GM18507 (cell line): ENCODE results near the gene GLT1D1.
"Not testable (repeated sequence)": the region's sequence is repeated elsewhere in the genome, so short reads cannot be mapped to it uniquely, and the experiment has no call there.

ENCODE experiments used
- DNase-seq: peaks from one replicate; pipeline ENCODE4 v3.0.0; 2011; ENCODE audit warnings: low read depth; ENCODE audit not compliant: insufficient read length; ENCODE audit errors: extremely low spot score
- FAIRE-seq: peaks from 2 replicates; lab custom pipeline; 2011; peaks lifted over from hg19 to GRCh38; lab: Jason Lieb, UNC

GLT1D1 gene

GRCh38 chr12:128850400-128850799, 2.9 kb upstream of the GLT1D1 start:
- DNase-seq (no peak), FAIRE-seq (no peak)

GRCh38 chr12:128851429-128851828, 1.8 kb upstream of the GLT1D1 start:
- not testable (repeated sequence) for FAIRE-seq, DNase-seq

- FAIRE-seq, result no peak
- DNase-seq, result no peak
These were observed 1.1 kb upstream of the GLT1D1 start for GRCh38 chr12:128852026-128852698.

GRCh38 chr12:128853600-128854197, 421 bp downstream of the GLT1D1 start:
- no peak for DNase-seq
- no peak for FAIRE-seq

- no peak for DNase-seq
- no peak for FAIRE-seq
These were observed 2.9 kb downstream of the GLT1D1 start for GRCh38 chr12:128856035-128856790.

GRCh38 chr12:128856791-128857078, 3.5 kb downstream of the GLT1D1 start:
- FAIRE-seq (no peak), DNase-seq (no peak)

- DNase-seq (no peak), FAIRE-seq (no peak)
These were observed 4.0 kb downstream of the GLT1D1 start for GRCh38 chr12:128857133-128857763.

GRCh38 chr12:128859311-128859710, 6.0 kb downstream of the GLT1D1 start:
- DNase-seq (no peak), FAIRE-seq (no peak)

- DNase-seq (no peak), FAIRE-seq (no peak)
These were observed 8.1 kb downstream of the GLT1D1 start for GRCh38 chr12:128861226-128862016.

GRCh38 chr12:128863957-128864356, 10.7 kb downstream of the GLT1D1 start:
- DNase-seq (no peak), FAIRE-seq (no peak)

GRCh38 chr12:128864516-128865186, 11.4 kb downstream of the GLT1D1 start:
- DNase-seq (no peak), FAIRE-seq (no peak)

GRCh38 chr12:128867466-128867865, 14.2 kb downstream of the GLT1D1 start:
- no peak for DNase-seq
- FAIRE-seq, result no peak

GRCh38 chr12:128871516-128871892, 18.2 kb downstream of the GLT1D1 start:
- no peak for FAIRE-seq
- no peak for DNase-seq

GRCh38 chr12:128872303-128872702, 19.0 kb downstream of the GLT1D1 start:
- DNase-seq, result no peak
- no peak for FAIRE-seq

- FAIRE-seq (no peak), DNase-seq (no peak)
These were observed 23.3 kb downstream of the GLT1D1 start for GRCh38 chr12:128876559-128876958.

GRCh38 chr12:128879898-128880764, 26.9 kb downstream of the GLT1D1 start:
- no peak for FAIRE-seq
- no peak for DNase-seq

GRCh38 chr12:128891856-128892255, 38.6 kb downstream of the GLT1D1 start:
- DNase-seq (no peak), FAIRE-seq (no peak)

- no peak for FAIRE-seq
These were observed 50.0 kb downstream of the GLT1D1 start for GRCh38 chr12:128903236-128903635.

More at GRCh38 chr12:128903236-128903635, 50.0 kb downstream of the GLT1D1 start:
- no peak for DNase-seq
